Measurements from ENCODE around the gene PKLR. TPM values are rescaled to one million over a fixed set of nuclear protein-coding genes. Genes with fewer than 3 reads are reported as not detected.

PKLR gene
- total and polyA plus RNA-seq, 2 of the 8 experiments (the other 6 are each of a cell fraction or from before 2014, with no cell fraction given): 2.3 to 7.5 TPM

DNA sequence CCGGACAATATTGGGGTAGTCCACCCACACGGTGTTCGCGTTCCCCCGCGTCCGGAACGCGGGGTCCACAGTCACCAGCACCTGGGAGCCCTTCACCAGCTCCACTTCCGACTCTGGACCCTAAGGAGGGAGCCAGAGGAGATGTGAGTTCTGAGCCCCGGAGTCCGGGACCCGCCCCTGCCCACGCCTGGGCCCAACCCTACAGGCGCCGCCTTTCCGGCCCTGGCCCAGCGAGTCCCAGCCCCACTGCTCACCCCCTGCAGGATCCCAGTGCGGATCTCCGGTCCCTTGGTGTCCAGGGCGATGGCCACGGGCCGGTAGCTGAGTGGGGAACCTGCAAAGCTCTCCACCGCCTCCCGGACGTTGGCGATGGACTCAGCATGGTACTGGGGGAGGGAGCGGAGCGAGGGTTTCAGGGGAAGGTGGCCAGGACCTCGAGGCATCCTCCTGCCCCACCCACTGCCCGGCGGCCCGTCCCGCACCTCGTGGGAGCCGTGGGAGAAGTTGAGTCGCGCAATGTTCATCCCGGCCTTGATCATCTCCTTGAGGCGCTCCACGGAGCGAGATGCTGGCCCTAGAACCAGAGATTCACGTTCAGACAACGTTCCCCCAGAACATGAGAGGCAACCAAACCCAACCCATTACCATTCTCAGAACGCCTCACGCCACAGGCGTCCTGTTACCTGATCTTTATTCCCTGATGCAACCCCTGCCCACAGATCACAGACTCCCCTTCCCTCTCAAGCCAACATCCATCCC lies 5.9 kb downstream of the PKLR start (continued):
- TF ChIP-seq, protein P1, sequence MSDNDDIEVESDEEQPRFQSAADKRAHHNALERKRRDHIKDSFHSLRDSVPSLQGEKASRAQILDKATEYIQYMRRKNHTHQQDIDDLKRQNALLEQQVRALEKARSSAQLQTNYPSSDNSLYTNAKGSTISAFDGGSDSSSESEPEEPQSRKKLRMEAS (IDR thresholded peaks at IDR 0.05): peak; percentile 71
- no peak for TF ChIP-seq RFX5 (IDR thresholded peaks at IDR 0.05; ENCODE audit: borderline replicate concordance, low read depth, low read length)
- peak; percentile 89 for TF ChIP-seq RBBP5 (IDR thresholded peaks at IDR 0.05; ENCODE audit: borderline replicate concordance, low read depth, low read length)
- peak; percentile 99 for TF ChIP-seq KDM4A (IDR thresholded peaks at IDR 0.05; ENCODE audit: low read depth, low read length, severe bottlenecking)
- TF ChIP-seq ASH2L (IDR thresholded peaks at IDR 0.05; ENCODE audit: low read length): peak; percentile 98
- TF ChIP-seq PHF8 (conservative IDR thresholded peaks at IDR 0.05; ENCODE audit: low read depth, low read length): 0 out of 2 replicates have a peak, but pooled peaks have one; percentile 29

All from H1 (cell line).